Mucosa of rectum (tissue), 2 donors: Measurements from ENCODE around the gene SEMA6A.

ENCODE experiments used
- H3K27ac ChIP-seq, 2 donors: one replicate each; pipeline ENCODE4 v1.7.0; 2013; ENCODE audit warnings: inconsistent platforms in 2 of 2, low read depth in 2 of 2, low read length in 2 of 2
- H3K27me3 ChIP-seq, 2 donors: one replicate each; pipeline ENCODE4 v1.7.0; 2013; ENCODE audit warnings: low read length in 2 of 2; ENCODE audit not compliant: control insufficient read depth in 2 of 2, insufficient read depth in 2 of 2
- H3K36me3 ChIP-seq, 2 donors: one replicate each; pipeline ENCODE4 v1.7.0; 2013; ENCODE audit warnings: low read length in 2 of 2; ENCODE audit not compliant: control insufficient read depth in 2 of 2, insufficient read depth in 2 of 2
- H3K4me1 ChIP-seq, 2 donors: one replicate each; pipeline ENCODE4 v1.7.0; 2013; ENCODE audit warnings: low read length in 2 of 2, mild to moderate bottlenecking in 1 of 2; ENCODE audit not compliant: control insufficient read depth in 2 of 2, insufficient read depth in 2 of 2
- H3K4me3 ChIP-seq, 2 donors: one replicate each; pipeline ENCODE4 v1.7.0; 2013; ENCODE audit warnings: low read length in 2 of 2
- H3K9ac ChIP-seq, 2 donors: one replicate each; pipeline ENCODE4 v1.7.0; 2013; ENCODE audit warnings: low read length in 2 of 2, low read depth in 1 of 2, mild to moderate bottlenecking in 1 of 2
- H3K9me3 ChIP-seq, 2 donors: one replicate each; pipeline ENCODE4 v1.7.0; 2013; ENCODE audit warnings: low read length in 2 of 2; ENCODE audit not compliant: control insufficient read depth in 2 of 2
- donor health status: healthy.
- donor health status: Normal muscosa, but diverticular disease.

SEMA6A gene

DNA sequence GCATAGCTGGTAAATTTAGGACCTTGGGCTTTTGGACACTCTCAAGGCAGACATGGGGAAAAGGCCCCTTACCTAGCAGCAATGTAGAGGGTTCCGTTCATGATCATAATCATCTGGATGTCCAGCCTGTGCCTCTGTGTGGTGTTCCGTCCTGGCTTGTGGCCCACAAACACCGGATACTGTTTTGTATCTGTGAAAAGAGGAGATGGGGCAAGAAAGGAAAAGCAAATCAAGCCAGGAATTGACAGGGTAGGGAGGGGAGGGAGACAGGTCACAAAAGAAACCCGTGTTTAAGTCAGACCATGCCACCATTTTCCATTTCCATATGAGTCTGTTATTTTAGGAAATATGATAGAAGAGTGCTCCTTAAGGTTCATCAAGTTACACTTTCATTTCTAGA, 72.5 kb downstream of the SEMA6A start:
- H3K4me1 ChIP-seq, result peaks cover 0 to 3% of the 10 kb centered on the region in 2 donors
- peaks cover 16 to 23% of the 10 kb centered on the region in 2 donors for H3K36me3 ChIP-seq
- no peaks in the 10 kb centered on the region for H3K27me3 ChIP-seq
- no peak overlapping the region for H3K9ac ChIP-seq
- H3K4me3 ChIP-seq, result no peak overlapping the region
- no peaks in the 10 kb centered on the region for H3K9me3 ChIP-seq
- no peak overlapping the region for H3K27ac ChIP-seq

DNA sequence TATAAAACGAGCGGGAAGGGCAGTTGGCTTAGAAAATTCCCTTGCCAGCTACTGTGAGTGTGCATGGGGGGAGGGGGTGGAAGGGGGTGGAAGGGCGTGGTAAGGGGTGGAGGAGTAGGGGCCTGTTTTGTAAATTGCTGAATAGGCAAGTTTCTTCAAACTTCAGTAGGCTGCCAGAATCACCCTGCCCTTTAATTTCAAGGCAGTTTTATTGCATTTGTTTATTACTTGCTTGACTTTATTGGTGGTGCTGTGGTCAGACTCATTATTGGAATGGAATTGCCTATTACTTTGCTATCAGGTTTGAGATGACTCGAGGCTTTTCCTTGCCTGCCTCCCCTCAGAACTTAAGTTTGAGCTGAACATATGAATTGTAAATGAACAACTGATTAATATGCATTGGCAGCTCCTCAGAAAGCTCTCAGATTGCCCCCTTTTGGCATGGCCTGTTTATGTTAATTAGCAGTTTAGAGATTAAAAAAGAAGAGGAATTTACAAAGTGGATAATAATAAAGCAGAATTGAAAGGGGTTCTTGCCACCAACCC, 76.0 kb downstream of the SEMA6A start:
- Histone ChIP-seq H3K4me3 (no peak overlapping the region), H3K27me3 (no peaks in the 10 kb centered on the region), H3K27ac (no peak overlapping the region), H3K9ac (no peak overlapping the region), H3K4me1 (peaks cover 0 to 3% of the 10 kb centered on the region in 2 donors), H3K9me3 (no peaks in the 10 kb centered on the region), H3K36me3 (peaks cover 42 to 44% of the 10 kb centered on the region in 2 donors)

DNA sequence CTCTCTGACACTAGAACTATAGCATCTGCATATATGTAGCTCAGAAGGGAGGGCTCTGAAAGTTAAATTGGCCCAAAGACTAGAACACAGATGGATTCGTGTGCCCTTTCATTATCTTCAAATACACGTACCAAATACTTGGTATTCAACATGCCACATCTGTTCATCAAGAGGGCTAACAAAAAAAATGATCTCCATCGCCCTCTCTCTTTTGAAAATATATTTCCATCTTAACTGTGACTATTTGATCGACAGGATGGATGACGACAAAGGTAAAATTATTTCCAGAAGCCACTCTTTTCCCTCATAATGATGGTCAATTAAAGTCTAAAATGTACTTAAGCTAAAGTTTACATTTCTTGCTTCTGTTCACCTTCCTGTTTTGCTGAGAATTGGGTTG, 77.0 kb downstream of the SEMA6A start:
- H3K36me3 ChIP-seq, result peaks cover 41 to 45% of the 10 kb centered on the region in 2 donors
- H3K4me3 ChIP-seq, result no peak overlapping the region
- no peaks in the 10 kb centered on the region for H3K9me3 ChIP-seq
- H3K27ac ChIP-seq, result no peak overlapping the region
- H3K4me1 ChIP-seq, result peaks cover 0 to 3% of the 10 kb centered on the region in 2 donors
- no peaks in the 10 kb centered on the region for H3K27me3 ChIP-seq
- H3K9ac ChIP-seq, result no peak overlapping the region

DNA sequence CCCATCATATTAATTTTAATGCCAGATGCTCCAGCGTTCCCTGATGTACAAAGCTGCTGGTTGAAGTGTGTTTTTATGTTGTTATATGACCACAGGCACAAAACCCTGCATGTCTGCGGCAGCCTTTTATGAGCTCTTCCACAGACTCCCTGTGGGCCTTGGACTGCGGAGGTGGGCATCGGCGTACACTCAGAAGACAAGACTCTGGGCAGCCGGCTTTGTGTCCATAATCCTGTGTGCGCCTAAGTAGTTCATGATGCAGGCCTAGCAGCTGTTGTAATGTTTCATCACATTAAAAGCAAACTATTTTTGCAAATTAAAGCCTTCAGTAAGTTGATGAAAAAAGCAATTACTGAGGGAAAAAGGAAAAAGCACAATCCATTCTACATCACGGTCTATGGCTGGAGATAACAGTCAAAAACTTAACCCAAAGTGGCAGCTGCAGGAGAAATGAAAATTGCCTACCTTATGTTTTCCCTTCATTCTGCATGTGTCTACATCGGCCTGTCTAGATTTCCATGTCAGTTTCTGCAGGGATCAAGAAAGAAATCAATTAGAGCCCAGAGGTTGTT, 78.8 kb downstream of the SEMA6A start:
- H3K27ac ChIP-seq, result no peak overlapping the region
- no peaks in the 10 kb centered on the region for H3K27me3 ChIP-seq
- no peak overlapping the region for H3K9ac ChIP-seq
- peaks cover 37 to 49% of the 10 kb centered on the region in 2 donors for H3K36me3 ChIP-seq
- H3K4me3 ChIP-seq, result no peak overlapping the region
- peaks cover 0 to 3% of the 10 kb centered on the region in 2 donors for H3K4me1 ChIP-seq
- H3K9me3 ChIP-seq, result no peaks in the 10 kb centered on the region

DNA sequence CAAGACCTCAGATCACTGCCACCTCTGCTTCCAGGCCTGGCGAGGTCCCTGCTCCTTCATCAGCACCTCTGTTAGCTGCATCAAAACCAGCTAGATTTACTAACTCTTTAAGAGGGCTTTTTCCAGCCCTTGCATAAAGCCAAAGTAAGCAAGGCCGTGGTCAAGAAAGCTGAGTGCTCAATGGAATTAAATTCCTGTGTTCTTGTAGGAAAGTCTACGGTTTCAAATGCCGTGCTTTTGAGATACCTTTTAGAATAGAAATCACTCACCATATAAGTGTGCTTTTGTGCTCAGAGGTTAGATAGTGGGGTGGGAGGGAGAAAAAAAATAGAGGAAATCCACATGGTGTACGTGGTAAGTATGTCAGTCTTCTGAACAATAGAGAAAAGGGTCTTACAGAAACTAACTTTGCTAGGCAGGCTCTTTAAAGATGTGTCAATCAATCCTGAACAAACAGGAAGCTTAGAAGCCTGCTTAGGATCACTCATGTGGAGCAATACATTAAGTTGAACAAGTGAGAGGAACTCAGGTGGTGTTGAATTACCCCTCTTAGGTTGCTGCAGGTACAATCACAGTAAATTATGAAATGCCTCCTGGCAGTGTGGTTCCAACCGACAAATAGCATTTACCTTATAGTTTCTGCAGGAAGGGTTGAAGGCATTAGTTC, 79.7 kb downstream of the SEMA6A start:
- H3K27ac ChIP-seq, result no peak overlapping the region
- H3K4me1 ChIP-seq, result peaks cover 0 to 3% of the 10 kb centered on the region in 2 donors
- H3K4me3 ChIP-seq, result no peak overlapping the region
- no peaks in the 10 kb centered on the region for H3K27me3 ChIP-seq
- no peaks in the 10 kb centered on the region for H3K9me3 ChIP-seq
- no peak overlapping the region for H3K9ac ChIP-seq
- H3K36me3 ChIP-seq, result peaks cover 43 to 51% of the 10 kb centered on the region in 2 donors

DNA sequence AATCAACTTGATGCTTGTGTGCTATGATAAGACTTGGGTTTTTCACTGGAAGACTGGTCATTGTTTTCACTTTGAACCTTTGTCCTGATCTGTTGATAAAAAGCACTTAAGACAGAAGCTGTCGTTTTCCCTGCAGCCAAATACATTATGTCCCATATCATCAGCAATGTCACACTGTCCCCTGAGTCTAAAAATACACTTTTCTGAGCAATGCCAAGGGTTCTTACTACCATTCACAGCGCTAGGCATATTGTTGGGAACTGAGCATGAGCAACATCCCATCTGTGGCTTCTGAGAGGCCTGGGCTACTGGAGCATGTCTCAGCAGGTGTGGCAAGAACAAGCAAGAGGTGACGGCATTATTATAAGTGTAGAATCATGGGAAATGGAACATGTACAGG, 81.8 kb downstream of the SEMA6A start:
- Histone ChIP-seq H3K27me3 (no peaks in the 10 kb centered on the region), H3K9ac (no peak overlapping the region), H3K4me3 (no peak overlapping the region), H3K27ac (no peak overlapping the region), H3K9me3 (no peaks in the 10 kb centered on the region), H3K4me1 (no peaks in the 10 kb centered on the region), H3K36me3 (peaks cover 54 to 69% of the 10 kb centered on the region in 2 donors)

DNA sequence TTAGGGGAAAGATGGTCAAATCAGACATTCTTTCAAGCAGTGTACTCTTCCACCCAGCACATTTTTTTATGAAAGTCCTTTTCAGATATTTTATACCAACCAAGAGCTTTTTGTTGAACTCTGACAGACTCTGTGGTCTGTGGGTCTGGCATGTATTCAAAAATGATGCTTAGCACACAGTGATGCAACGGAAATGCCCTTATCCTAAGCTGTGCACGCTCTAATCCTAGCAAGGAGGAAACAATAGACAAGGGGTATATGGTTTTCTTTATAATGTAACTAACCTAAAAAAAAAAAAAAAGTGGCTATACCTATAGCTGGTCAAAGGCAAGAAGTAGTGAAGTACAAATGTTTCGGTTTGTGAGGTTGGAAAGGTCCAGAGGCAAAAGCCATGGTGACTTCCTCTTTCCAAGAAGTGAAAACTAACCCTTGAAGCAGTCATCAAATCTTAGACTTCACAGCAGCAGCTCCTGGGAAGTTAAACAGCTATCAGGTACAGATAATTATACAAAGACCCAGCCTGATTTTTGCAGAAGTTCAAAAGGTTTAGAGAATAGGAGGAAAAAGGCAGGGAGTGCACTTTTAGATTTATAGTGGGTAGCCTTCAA, 82.5 kb downstream of the SEMA6A start:
- Histone ChIP-seq H3K9ac (no peak overlapping the region), H3K9me3 (no peaks in the 10 kb centered on the region), H3K27ac (no peak overlapping the region), H3K4me3 (no peak overlapping the region), H3K4me1 (no peaks in the 10 kb centered on the region), H3K36me3 (peaks cover 56 to 66% of the 10 kb centered on the region in 2 donors), H3K27me3 (no peaks in the 10 kb centered on the region)

DNA sequence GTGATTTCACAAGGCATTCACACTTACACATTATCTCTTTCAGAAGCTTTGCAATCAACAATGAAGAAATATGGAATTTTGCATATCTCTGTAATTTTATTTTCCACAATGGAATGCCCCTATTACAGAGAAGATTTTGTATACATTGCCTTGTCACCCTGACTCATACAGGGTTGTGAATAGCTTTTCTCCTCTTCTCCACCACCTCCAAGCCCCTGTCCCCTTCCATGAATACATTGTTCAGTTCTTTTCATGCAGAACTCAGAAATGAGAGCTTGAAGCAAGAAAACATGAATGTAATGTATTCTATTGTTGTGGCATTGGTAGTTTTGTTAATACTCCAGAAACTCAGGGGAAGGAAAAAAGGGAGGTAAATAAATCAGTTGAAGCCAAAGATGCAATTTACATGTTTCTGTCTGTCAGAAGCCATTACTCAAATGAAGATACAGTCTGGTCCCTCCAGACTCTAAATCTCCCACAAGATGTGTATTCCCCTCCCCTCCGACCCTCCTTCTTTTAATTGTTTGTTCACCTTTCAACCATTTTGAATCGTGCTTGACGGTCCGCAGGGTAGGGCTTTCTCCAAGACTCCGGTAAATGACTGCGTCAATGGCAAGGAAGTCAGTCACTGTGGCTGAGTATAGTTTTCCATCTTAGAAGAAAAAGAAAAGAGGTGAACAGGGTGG, 86.1 kb downstream of the SEMA6A start:
- no peaks in the 10 kb centered on the region for H3K27me3 ChIP-seq
- H3K36me3 ChIP-seq, result peaks cover 36 to 47% of the 10 kb centered on the region in 2 donors
- peaks cover 0 to 4% of the 10 kb centered on the region in 2 donors for H3K4me1 ChIP-seq
- H3K9me3 ChIP-seq, result no peaks in the 10 kb centered on the region
- H3K27ac ChIP-seq, result no peak overlapping the region
- H3K9ac ChIP-seq, result no peak overlapping the region
- H3K4me3 ChIP-seq, result no peak overlapping the region

DNA sequence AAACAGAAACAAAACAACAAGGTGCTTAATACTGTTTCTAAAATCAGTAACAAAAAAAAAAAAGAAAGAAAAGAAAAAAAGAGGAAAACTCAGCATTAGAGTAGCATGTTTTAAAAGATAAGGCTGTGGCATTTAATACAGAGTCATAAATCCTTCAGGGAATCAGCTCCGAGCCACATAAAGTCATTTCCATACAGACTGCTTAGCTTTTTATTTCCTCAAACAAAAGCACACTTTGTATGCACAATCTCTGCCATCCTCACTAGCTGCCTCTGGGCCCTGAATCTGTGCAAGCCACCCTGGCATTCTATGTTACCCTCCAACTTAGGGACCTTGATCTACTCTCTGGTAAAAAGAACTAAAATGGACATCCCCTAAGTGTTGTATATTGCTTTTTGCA, 87.6 kb downstream of the SEMA6A start:
- peaks cover 0 to 4% of the 10 kb centered on the region in 2 donors for H3K4me1 ChIP-seq
- H3K36me3 ChIP-seq, result peaks cover 39 to 43% of the 10 kb centered on the region in 2 donors
- no peaks in the 10 kb centered on the region for H3K9me3 ChIP-seq
- no peaks in the 10 kb centered on the region for H3K27me3 ChIP-seq
- H3K9ac ChIP-seq, result no peak overlapping the region
- no peak overlapping the region for H3K27ac ChIP-seq
- H3K4me3 ChIP-seq, result no peak overlapping the region

DNA sequence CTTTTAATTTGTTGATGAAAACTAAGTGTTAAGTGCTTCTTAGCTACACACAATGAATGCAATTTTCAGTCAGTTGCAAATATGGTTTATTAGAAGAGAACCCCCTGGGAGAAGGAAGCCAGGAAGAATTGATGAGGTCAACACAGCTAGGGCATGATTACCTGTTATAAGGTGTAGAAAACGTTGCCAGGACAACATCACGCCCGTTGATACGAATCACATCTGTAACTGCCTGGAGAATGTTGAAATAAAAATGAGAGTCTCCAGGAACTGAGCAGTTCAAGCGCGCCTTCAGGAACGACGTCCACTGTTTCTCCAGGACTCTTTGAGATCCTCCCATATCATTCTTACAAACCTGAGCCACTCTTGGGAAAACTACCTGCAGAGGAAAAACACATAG, 88.0 kb downstream of the SEMA6A start:
- Histone ChIP-seq H3K4me3 (no peak overlapping the region), H3K27ac (no peak overlapping the region), H3K9me3 (no peaks in the 10 kb centered on the region), H3K36me3 (peaks cover 41 to 44% of the 10 kb centered on the region in 2 donors), H3K27me3 (no peaks in the 10 kb centered on the region), H3K9ac (no peak overlapping the region), H3K4me1 (peaks cover 0 to 4% of the 10 kb centered on the region in 2 donors)
